ENCODE results near the gene FZD7. TPM values are rescaled to one million over a fixed set of nuclear protein-coding genes. Genes with fewer than 3 reads are reported as not detected.

The FZD7 gene
- total and polyA plus RNA-seq, 3 donors from 2014 or later, result 7.1 to 9.1 (median 8.3) TPM

- Histone ChIP-seq H3K27ac (no peak overlapping the region), H3K4me3 (no peak overlapping the region), H3K9me3 (no peaks in the 10 kb centered on the region), H3K4me1 (no peaks in the 10 kb centered on the region), H3K36me3 (ENCODE audit: low read depth, missing control alignments) (no peaks in the 10 kb centered on the region), H3K27me3 (no peaks in the 10 kb centered on the region)
- intact Hi-C loops (cut with DNase I; ENCODE audit: low total_unique reads), result no loop called here
- WGBS, 2 donors, result 92% methylated on average over 5 of the region's 5 CpGs
- TF ChIP-seq CTCF (IDR thresholded peaks at IDR 0.05) (no peak), POLR2A (IDR thresholded peaks at IDR 0.05) (no peak)
- no peak for DNase-seq
Measured at GRCh38 chr2:202042444-202042843, 8.8 kb downstream of the FZD7 start.

GRCh38 chr2:202043475-202043874 is 9.8 kb downstream of the FZD7 start:
- Histone ChIP-seq H3K4me1 (no peaks in the 10 kb centered on the region), H3K9me3 (no peaks in the 10 kb centered on the region), H3K27me3 (no peaks in the 10 kb centered on the region), H3K36me3 (ENCODE audit: low read depth, missing control alignments) (no peaks in the 10 kb centered on the region), H3K4me3 (no peak overlapping the region), H3K27ac (no peak overlapping the region)
- no peak for TF ChIP-seq CTCF (IDR thresholded peaks at IDR 0.05)
- TF ChIP-seq POLR2A (IDR thresholded peaks at IDR 0.05), result no peak
- DNase-seq, result no peak
- intact Hi-C loops (cut with DNase I; ENCODE audit: low total_unique reads), result no loop called here
- 93 to 94% methylated on average over 6 of the region's 6 CpGs for WGBS, 2 donors

GRCh38 chr2:202044777-202045176 is 11.1 kb downstream of the FZD7 start:
- no peaks in the 10 kb centered on the region for H3K27me3 ChIP-seq
- no peaks in the 10 kb centered on the region for H3K9me3 ChIP-seq
- TF ChIP-seq CTCF (IDR thresholded peaks at IDR 0.05) (no peak), POLR2A (IDR thresholded peaks at IDR 0.05) (no peak)
- intact Hi-C loops (cut with DNase I; ENCODE audit: low total_unique reads), result no loop called here
- H3K4me3 ChIP-seq, result no peak overlapping the region
- no peak overlapping the region for H3K27ac ChIP-seq
- no peak for DNase-seq
- no peaks in the 10 kb centered on the region for H3K36me3 ChIP-seq (ENCODE audit: low read depth, missing control alignments)
- H3K4me1 ChIP-seq, result no peaks in the 10 kb centered on the region

GRCh38 chr2:202046572-202046971 is 12.9 kb downstream of the FZD7 start:
- WGBS, 2 donors, result 87% methylated on average over 5 to 7 of the region's 7 CpGs
- TF ChIP-seq CTCF (IDR thresholded peaks at IDR 0.05) (no peak), POLR2A (IDR thresholded peaks at IDR 0.05) (no peak)
- H3K36me3 ChIP-seq (ENCODE audit: low read depth, missing control alignments), result no peaks in the 10 kb centered on the region
- no peak overlapping the region for H3K27ac ChIP-seq
- H3K9me3 ChIP-seq, result no peaks in the 10 kb centered on the region
- no peaks in the 10 kb centered on the region for H3K27me3 ChIP-seq
- no peaks in the 10 kb centered on the region for H3K4me1 ChIP-seq
- intact Hi-C loops (cut with DNase I; ENCODE audit: low total_unique reads), result no loop called here
- H3K4me3 ChIP-seq, result no peak overlapping the region
- DNase-seq, result no peak

- TF ChIP-seq CTCF (IDR thresholded peaks at IDR 0.05), result no peak
- no peak for TF ChIP-seq POLR2A (IDR thresholded peaks at IDR 0.05)
- 92 to 96% methylated on average over 2 of the region's 2 CpGs for WGBS, 2 donors
- Histone ChIP-seq H3K4me1 (no peaks in the 10 kb centered on the region), H3K9me3 (no peaks in the 10 kb centered on the region), H3K27me3 (no peaks in the 10 kb centered on the region), H3K36me3 (ENCODE audit: low read depth, missing control alignments) (no peaks in the 10 kb centered on the region), H3K27ac (no peak overlapping the region), H3K4me3 (no peak overlapping the region)
- DNase-seq, result no peak
- intact Hi-C loops (cut with DNase I; ENCODE audit: low total_unique reads), result no loop called here
Measured at GRCh38 chr2:202049092-202049728, 15.6 kb downstream of the FZD7 start.

All from testis (tissue), 3 donors.